ENCODE results near the gene SANBR. TPM values are rescaled to one million over a fixed set of nuclear protein-coding genes. Genes with fewer than 3 reads are reported as not detected.

Gene SANBR
- 17.9 and 20.0 TPM in 2 replicates for total RNA-seq

DNA sequence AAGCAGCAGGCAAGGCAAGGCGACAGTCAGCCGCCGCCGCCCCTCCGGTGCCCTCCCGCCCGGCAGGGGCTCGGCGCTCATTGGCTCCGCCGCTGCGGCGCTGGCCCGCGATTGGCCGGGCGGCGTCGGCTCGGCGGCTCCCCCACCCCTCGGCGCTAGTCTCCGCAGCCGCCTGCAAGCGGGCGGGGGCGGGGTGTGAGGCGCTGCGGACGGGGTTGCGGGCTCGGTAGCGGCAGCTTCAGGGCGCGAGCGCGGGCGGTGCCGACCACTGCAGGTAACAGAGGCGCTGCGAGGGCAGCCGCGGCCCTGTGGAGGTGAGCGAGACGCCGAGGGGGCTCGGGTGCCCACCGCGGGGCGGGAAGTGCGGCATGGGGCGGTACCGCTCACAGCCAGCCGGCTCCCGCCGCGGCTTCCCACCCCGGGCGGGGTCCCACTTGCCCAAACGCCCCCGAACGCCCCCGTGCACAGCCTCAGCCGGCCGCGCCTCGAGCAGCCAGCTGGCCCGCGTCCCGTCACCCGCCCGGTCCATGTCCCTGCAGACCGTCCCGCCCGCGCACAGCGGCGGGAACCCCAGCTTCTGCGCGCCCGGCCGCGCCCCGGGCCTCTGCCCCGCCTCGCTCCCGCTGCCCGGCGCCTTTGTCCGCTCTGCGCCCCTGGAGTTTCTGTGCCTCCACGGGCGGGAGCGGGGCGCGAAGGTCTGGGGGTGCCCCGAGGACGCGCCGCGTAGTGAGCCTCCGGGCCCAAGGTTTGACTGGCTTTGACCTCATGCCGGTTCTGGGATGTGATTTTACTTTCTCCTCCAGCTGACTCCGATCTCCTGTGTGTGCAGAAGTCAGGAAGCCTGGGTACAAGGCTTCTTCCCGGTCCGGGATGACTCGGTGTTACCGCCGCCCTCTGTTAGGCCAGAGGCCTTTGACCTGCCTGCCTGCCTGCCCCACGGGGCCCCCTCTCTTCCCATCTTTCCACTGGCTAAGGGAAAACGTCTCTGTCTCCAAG, at the start of gene SANBR:
Gene SANBR (plus strand): TSS at position 158 of the 996 bp plus-strand sequence. CDS start 4,480 bp downstream, outside the sequence.

GRCh38 chr2:61017556-61018317, 47.9 kb upstream of the SANBR start, which contains the start of the genes PEX13 and PUS10:
Gene PEX13 (plus strand): TSS chr2:61017720. CDS start chr2:61017760, 40 bp downstream.
Gene PUS10 (minus strand): TSS chr2:61018255. CDS start chr2:61011890, 6,365 bp downstream.

Other genes with a start within 250 kb of the SANBR start
- 7.4 and 10.7 TPM in 2 replicates for gene REL, start 184.3 kb upstream of the SANBR start, total RNA-seq
- gene PEX13, start 48.2 kb upstream of the SANBR start, total RNA-seq, result 36.2 and 39.1 TPM in 2 replicates
- gene PUS10, start 47.6 kb upstream of the SANBR start, total RNA-seq, result 10.2 and 10.5 TPM in 2 replicates
- gene C2orf74, start 96.3 kb downstream of the SANBR start, total RNA-seq, result 10.9 and 11.0 TPM in 2 replicates

Data from articular chondrocyte of knee joint (primary cell).